IPS-11a (cell line): ENCODE results near the gene PANK1.
A peak's percentile ranks its signal among the peaks of the same experiment; 100 is the strongest.

Source experiments
- H3K4me3 ChIP-seq: one replicate; pipeline ENCODE4 v1.5.1; 2013; ENCODE audit warnings: low read depth, low read length, control low read depth

PANK1 gene

DNA sequence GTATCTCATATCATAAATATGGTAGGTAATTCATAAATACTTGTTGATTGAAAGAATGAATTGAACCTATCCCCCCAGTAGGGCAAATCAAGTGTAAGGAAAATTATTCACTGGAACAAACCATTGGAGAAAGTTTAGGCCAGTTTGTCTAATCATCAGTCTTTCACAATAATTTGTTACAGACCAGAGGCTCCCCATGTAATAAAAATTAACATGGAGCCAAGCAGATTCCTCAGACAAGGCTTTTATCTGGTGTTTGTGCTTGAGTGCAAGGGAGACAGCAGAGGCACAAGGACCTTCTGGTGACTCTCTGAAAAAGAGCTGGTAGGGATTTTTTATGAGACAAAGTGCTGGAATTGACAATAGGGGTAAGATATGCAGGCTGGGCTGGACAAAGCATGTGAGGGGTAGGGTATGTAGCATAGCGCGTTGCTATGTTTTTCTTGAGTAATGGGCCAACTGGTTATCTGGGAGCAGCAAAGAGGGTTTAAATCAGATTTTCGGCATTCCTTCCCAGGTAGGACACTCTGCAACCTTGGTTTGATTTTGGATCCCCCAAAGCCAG lies 7.8 kb upstream of the PANK1 start:
- no peak overlapping the region for H3K4me3 ChIP-seq

DNA sequence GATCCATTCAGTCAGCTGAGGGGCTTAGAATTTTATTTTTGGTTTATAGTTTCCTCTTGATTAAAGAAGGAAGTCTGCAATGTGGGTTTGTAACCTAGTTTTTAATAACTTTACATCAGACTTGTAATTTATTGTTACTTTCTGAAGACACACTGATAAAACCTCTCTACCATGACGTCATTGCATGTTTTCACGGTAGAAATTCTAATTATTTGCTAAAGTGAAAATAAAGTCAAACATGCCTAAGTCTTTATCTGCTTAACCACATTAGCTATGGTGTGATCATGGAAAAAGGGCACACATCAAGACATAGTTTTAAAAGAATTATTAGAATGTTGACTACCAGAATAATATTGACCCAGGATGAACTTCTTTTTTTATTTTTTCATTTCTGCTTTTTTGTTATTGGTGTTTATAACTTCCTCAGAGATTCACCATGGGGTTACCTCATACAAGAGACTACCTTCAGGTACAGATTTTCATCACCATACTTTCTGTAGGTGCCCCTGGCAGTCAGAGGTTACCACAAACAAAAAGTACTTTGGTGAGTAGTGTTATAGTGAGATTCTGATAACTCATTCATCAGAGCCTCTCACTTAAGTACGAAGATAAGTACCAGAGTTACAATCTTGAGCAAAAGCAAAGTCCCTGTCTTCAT lies 7.0 kb upstream of the PANK1 start:
- no peak overlapping the region for H3K4me3 ChIP-seq

DNA sequence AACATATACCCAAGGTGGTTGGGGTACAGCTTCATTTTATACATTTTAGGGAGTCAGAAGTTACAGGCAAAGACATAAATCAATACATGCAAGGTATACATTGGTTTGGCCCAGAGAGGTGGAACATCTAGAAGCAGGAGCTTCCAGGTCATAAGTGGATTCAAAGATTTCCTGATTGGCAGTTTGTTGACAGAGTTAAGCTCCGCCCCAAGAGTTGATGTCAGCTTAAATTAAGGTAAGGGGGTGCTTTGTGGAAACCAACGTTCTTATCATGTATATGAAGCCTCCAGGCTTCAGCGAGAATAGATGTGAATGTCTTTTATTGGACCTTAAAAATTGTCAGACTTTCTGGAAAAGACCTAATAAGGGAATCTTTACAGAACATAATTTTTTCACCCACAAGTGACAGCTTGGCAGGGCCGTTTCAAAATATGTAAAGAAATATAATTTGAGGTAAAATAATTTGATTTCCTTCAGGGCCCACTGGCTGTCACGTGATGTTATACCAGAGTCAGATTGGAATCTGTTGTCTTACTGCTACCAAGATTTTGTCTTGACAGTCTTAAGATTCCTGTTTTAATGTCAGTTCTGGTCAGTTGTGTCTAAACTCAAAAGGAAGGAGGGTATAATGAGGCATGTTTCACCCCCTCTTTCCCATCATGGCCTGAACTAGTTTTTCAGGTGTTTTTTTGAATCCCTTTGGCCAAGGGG lies 6.3 kb upstream of the PANK1 start:
- no peak overlapping the region for H3K4me3 ChIP-seq

DNA sequence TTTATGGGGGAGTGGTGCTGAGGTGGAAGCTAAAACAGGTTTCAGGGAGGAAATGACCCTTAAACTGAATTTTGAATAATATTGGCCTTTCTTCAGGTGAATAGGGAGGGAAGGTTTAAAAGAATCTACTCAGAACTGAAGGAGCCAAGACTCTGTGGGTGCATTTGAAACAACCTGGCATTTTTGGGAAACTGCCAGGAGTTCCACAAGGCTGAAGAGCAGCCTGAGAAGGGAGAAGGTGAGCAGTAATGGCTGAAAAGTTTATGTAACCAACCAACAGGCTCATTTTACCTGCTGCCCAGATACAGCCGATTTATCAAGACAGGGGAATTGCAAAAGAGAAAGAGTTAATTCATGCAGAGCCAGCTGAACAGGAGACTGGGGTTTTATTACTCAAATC lies 4.0 kb upstream of the PANK1 start:
- H3K4me3 ChIP-seq: no peak overlapping the region

DNA sequence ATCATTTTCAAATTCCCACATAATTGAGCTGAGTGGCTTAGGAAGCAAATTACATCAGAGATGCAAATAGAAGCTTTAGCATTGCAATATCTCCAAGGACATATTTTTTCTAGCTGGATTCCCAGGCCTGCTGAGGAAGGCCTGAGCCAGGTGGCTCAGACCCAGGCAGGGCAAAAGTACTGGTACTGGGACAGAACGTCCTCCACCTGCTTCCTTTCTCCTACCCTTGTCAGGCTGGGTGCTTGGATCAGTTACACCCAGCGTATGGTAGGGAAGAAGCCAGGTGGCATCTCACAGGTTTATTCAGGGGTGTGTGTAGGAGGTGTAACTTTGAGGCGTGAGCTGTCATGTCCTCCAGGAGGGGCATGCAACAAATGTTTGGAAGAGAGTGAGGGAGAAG lies 3.0 kb upstream of the PANK1 start:
- H3K4me3 ChIP-seq: no peak overlapping the region

DNA sequence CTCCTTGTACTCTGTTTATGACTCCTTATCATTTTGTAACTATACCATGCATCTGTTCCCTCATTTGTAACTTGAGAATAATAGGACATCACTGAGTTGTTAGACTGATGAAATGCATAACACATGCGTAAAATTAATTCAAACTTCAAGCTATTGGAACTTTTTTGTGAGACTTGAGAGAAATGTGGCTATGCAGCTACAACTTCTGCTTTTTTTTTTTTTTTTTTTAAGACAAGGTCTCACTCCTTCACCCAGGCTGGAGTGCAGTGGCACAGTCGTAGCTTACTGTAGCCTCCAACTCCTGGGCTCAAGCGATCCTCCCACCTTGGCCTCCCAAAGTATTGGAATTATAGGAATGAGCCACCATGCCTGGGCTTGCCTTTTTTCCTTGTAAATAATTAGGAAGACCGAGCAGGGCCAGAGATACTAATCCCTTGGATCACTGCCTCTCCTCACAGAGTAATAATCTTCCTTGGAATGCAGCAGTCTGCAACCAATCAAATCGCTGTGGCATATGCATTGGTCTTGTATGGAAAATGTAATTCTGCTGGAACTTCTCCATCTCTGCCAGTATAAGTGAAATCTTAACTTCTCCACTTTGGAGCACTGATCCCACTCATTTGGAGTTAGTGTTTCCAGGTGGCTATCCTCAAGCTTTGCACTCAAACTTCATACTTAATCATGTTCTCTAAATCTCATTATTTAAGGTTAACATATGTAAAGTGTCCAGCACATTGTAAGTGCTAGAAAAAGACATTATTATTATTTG lies 2.0 kb upstream of the PANK1 start:
- H3K4me3 ChIP-seq: no peak overlapping the region

DNA sequence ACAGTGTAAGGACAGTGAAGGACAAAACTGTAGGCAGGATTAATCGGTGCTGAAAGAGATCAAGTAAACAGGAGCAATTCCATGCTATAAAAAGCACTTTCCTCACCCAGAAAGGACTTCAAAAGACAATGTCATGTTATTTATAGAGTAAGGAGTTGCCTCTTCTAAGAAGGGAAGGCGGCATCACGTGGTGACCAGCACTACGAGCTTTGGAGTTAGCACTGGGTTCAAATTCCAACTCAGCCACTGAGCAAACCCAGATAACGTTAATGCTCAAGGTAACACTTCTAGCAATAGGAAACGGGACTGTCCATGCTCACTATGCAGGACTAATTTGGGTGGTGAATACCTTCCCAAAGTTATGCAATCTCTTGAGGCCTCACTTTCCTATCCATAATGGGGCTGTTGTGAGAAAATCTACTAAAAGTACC lies 715 bp upstream of the PANK1 start:
- H3K4me3 ChIP-seq: peak overlapping the region; percentile 91

DNA sequence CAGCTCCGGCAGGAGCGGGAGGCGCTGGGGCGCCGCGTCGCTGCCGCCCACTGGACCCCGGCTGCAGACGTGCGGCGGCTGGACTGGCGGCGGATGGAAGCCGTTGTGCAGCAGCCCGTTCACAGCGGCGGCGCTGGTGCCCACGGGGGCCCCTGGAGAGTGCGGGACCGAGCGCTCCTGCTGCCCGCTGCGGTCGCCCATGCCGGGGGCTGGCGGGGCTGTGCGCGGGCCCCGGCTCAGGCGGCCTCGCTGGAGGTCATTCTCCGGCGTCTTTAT lies 413 bp downstream of the PANK1 start:
- peak overlapping the region; percentile 91 for H3K4me3 ChIP-seq

DNA sequence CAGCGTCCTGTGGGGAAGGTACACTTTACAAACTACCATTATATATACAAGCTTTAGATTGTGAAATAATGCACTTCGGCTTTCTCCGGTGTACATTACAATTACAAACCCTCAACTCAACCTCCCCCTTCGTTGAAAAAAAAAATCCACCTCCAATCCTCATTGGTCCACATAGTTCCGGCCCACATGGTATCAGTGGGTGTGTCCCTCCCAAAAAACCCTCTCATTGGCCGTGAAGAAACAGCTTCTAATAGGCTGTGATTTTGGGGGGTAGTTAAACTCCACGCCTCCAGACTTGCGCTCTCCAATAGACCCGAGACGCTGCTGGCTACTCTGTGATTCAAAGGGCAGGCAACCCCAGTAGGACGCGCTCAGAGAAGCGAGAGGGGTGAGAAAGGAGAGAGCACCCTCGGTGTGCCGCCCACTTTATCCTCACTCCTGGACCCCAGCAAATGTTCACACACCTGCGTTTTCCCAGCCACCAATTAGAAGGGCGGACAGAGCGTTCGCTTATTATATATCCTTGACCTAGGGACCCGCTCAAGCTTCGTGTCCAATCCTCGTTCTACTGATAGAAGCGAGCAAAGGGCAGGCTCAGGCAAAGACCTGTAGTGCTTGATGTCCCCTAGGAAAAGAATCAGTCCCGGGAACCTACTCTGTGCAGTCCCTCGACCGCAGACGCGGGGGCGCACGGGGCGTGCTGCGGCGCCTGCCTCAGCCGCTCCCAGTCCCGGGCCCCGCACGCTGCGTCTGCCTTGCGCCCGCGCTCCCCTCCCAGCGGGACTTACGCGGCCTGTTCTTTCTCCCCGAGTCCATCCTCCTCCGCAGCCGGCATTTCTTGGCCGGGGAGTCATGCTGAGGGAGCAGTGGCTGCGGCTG lies 991 bp downstream of the PANK1 start:
- H3K4me3 ChIP-seq: peak overlapping the region; percentile 91

DNA sequence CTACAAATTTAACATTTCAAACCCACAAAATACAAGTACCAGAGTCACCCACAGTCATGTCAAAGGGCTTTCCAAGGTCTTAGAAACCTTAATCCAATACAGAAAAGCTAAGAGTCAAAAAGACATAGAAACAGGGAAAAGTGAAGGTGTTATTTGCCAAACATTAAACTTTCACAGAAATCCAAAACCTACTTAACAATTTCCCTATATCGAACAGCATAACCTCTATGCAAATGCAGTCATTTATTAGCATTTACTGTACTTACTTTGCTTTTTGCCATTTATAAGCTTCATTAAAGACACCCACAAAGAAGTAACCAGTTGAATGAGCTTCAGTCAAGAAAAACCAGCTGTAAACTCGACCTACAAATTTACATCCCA lies 1.6 kb downstream of the PANK1 start:
- peak overlapping the region; percentile 91 for H3K4me3 ChIP-seq

DNA sequence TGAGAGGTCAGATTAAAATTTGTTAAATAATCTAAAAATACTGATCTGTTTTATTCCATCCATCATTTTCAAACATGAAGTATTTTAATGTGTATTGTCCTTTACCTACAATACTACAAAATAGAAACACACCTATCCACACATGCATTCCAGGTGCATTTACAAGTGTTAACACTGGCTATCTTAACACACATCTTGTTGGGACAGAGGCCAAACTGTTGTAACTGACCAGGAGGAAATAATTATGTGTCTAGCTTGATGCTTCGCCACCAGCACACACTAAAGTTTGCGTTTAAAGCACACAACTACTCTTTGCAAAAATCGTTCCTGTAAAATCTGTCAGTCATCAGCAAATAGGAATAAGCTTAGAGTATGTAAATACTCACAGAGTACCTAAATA lies 2.8 kb downstream of the PANK1 start:
- H3K4me3 ChIP-seq: no peak overlapping the region

DNA sequence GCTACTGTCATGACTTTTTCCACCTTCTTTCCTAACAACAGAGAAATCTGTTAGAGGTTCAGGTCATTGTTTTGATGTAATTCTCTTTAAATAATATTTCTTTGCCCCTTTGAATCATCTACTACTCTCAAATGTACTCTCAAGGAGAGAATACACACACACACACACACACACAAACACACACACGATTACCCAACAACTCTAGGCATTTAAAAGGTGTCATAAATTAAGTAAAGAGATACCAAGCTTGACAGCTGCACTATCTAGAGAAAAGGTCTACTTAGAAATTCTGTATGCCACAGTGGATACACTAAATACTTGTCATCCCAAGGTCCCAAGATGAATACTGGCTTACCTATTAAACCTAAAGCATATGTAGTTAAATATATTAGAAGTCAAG lies 4.8 kb downstream of the PANK1 start:
- no peak overlapping the region for H3K4me3 ChIP-seq

DNA sequence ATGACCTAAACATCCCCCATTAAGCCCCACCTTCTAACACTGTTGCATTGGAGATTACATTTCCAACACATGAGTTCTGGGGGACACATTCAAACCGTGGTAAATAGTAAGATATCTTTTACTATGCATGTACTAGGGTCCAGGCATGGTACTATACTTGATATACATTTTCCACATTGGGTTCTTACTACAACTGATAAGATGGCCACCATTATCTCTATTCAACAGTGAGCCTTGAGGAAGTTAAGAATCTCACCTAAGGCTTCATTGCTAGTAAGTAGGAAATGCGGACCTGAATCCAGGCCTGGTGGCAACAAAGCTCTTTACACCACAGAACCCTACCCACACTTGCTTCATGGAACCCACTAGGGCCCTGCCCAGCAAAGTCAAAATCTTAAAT lies 5.7 kb downstream of the PANK1 start:
- H3K4me3 ChIP-seq: no peak overlapping the region

DNA sequence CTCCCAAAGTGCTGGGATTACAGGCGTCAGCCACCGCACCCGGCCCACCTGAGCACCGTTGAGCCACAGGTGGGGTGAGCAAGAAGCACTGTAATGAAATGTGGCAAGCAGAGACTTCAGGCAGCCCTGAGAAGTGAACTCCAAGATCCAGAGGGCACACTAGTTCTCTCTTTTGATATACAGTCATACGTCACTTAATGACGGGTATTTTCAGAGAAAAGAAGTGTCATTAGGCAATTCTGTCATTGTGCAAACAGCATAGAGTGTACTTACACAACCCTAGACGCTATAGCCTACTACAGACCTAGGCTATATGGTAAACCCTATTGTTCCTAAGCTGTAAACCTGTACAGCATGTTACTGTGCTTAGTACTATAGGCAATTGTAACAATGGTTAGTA lies 7.9 kb downstream of the PANK1 start:
- no peak overlapping the region for H3K4me3 ChIP-seq

DNA sequence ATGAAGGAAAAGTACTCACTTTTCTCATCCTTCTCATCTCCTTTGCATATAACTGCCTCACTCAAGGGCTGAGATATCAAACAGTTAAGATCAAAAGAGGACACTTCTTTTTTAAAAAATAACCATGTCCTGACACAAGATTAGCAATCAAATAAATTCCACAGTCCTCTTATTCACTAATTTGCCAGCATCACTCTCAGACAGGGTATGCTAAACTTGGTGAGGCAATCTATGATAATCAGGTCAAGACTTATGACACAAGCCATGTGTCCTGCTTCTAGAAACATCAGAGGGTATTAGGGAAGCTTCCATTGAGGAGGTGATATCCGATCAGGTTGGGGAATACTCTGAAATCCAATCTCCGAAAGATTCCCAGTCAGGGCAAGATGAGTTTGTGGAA lies 10.4 kb downstream of the PANK1 start:
- no peak overlapping the region for H3K4me3 ChIP-seq

DNA sequence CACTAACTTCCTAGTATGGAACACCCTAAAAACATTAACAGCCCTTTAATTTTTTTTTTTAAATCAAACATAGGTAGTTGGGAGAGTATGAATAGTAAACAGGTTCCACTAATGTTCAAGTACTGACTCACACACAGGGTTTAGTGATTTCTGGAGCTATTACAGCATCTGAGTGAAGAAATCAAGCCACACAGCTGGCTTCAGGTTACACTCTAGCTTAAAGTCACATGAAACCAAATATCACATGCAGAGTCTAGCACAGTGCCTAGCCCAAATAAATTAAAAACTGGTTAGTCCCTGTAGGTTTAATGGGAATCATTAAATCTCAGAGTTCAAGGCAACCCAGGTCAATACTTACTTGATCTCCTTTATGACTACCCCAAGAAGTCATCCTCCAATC lies 11.6 kb downstream of the PANK1 start:
- H3K4me3 ChIP-seq: no peak overlapping the region

DNA sequence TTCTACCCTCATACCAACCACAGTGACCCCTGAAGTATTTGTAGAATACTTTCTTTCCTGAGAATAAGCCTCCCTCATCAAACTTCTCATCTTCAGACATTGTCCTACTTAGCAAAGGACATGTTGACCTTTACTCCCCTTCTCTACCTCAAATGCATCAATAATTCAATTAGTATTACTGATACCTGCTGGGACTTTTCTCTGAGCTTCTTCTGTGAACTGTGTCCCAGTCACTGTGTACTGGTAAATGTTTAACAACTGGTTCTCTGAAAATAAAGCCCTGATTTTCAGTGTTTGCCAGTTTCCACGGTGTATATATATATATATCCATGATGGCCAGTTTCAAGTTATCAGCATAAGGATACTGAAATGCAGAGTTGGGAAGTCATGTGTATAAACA lies 12.2 kb downstream of the PANK1 start:
- H3K4me3 ChIP-seq: no peak overlapping the region

DNA sequence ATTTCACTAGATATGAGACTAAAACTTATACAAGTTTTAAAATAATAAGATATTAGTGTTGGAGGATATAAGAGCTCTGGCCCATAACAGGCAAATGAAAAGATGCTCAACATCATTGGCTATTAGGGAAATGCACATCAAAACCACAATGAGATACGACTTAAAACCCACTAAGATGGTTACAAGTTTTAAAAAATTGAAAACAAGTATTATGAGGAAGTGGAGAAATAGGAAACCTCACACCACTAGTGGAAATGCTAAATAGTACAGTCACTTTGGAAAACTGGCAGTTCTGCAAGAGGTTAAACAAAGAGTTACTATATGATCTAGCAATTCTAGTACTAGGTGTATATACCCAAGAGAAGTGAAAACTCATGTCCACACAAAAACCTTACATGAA lies 17.2 kb downstream of the PANK1 start:
- H3K4me3 ChIP-seq: no peak overlapping the region

DNA sequence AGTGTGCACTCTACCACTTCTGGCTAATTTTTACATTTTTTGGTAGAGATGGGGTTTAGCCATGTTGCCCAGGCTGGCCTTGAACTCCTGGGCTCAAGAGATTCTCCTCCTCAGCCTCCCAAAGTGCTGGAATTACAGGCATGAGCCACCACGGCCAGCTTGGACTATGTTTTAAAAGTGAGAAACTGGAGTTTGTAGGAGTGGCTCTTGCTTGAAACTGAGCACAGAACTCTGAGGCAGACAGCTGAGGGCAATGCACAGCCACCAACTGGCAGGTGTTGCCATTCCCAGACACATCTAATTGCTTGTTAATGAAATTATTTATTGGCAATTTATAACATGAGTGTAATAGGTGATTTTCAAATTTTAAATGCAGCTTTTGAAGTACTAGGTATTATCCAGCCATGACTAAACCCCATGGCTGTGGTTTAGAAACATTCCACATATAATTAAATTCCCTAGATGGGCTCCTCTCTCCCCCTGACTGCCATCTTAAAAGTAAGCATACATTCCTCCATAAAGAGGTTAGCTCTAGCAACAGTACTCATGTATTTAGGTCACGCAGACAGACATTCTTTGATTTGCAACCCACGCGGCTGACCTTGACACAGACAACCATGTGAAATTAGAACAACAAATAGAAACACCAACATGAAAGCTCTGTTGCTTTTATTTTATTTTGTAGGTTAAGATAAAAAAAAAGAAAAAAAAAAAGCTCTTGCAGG lies 19.8 kb downstream of the PANK1 start:
- H3K4me3 ChIP-seq: no peak overlapping the region

DNA sequence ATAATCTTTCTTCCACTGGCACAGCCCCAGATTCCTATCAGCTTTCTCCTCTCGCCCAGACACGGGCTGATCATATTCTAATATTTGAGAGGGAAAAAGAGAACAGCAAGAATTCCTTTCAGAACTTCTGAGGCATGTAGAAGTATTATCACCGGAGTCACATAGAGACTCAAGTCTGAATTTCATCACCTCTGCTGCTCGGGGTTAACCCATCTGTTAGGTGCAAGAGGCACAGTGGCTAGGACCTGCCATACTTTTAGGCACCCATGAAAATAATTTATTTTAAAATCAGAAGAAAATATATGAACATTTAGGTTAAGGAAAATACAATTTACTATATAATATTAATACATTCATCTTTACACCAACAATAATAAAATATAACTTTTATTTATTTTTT lies 21.0 kb downstream of the PANK1 start:
- H3K4me3 ChIP-seq: no peak overlapping the region
